ENCODE data around the gene TBX4.

TBX4 gene

DNA sequence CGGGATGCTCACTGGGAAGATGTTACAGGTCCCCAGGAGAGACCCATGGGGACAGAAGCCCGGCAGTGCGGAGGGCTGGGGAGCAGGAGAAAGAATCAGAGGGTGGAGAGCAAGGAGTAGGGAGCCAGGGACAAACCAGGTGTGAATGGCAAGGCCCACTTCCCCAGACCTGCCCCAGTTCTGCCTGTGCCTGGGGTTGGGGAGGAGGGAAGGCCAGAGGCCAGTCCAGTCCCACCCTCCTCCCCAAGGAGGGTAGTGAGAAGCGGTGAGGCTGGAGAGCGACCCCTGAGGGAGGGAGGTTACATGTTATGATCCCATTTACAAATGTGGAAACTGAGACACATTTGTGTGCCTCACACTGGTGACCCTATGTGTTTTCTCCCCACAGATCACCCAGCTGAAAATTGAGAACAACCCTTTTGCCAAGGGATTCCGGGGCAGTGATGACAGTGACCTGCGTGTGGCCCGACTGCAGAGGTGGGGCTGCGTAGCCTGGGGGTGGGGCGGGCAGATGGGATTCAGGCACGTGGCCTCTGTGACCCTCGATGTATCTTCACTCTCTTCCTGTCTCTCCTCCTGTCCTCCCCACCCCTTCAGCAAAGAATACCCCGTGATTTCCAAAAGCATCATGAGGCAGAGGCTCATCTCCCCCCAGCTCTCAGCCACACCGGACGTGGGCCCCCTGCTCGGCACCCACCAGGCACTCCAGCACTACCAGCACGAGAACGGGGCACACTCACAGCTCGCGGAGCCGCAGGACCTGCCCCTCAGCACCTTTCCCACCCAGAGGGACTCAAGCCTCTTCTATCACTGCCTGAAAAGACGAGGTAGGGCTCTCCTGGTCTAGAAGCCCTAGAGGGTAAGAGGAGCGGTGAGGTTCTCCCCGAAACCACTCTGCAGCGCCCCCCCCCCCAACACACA is 27.5 kb downstream of the TBX4 start:
- no peak for DNase-seq (ENCODE audit: low spot score)

DNA sequence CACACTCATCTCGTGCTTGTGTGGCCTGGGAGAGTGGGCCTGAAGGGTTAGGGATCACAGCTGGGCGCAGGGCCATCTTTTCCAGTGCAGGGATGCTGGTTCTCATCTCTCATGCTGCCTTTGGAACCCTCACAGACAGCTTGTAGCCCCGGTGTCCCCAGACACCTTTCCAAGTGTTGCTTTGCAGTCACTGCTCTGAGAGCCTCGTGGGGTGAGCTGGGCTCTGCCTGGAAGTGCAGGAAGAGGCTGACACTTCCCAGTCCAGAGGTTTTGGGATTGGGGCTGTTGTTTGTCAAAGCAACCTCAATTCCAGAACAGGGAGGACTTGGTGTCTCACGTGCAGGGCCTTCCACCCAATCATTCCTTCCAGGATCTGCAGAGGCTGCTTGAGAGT is 28.2 kb downstream of the TBX4 start:
- TF ChIP-seq, protein P1, sequence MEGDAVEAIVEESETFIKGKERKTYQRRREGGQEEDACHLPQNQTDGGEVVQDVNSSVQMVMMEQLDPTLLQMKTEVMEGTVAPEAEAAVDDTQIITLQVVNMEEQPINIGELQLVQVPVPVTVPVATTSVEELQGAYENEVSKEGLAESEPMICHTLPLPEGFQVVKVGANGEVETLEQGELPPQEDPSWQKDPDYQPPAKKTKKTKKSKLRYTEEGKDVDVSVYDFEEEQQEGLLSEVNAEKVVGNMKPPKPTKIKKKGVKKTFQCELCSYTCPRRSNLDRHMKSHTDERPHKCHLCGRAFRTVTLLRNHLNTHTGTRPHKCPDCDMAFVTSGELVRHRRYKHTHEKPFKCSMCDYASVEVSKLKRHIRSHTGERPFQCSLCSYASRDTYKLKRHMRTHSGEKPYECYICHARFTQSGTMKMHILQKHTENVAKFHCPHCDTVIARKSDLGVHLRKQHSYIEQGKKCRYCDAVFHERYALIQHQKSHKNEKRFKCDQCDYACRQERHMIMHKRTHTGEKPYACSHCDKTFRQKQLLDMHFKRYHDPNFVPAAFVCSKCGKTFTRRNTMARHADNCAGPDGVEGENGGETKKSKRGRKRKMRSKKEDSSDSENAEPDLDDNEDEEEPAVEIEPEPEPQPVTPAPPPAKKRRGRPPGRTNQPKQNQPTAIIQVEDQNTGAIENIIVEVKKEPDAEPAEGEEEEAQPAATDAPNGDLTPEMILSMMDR (IDR thresholded peaks at IDR 0.05; ENCODE audit: extremely low read depth, missing control alignments) = no peak
- no peak for DNase-seq (ENCODE audit: low spot score)

More for the DNA sequence above, 27.5 kb downstream of the TBX4 start:
- TF ChIP-seq, protein P1 (IDR thresholded peaks at IDR 0.05; ENCODE audit: extremely low read depth, missing control alignments) = no peak

DNA sequence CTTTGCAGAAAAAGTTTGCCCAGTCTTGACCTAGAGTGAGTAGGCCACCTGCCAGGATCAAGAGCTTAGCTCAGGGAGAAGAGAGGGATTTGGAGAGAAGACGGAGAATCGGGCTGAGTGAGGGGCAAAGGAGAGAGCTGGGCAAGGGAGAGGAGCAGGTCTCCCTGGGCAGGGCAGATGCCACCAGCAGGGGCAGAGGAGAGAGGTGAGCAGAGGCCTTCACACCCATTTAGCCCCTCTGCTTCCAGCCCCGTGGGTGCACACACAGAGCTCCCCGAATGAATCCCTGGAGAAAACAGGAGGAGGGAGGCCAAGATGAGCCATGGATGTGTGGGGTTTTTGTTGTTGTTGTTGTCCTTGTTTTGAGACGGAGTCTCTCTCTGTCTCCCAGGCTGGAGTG is 29.2 kb downstream of the TBX4 start:
- DNase-seq (ENCODE audit: low spot score) = no peak
- TF ChIP-seq, protein P1 (IDR thresholded peaks at IDR 0.05; ENCODE audit: extremely low read depth, missing control alignments) = no peak

DNA sequence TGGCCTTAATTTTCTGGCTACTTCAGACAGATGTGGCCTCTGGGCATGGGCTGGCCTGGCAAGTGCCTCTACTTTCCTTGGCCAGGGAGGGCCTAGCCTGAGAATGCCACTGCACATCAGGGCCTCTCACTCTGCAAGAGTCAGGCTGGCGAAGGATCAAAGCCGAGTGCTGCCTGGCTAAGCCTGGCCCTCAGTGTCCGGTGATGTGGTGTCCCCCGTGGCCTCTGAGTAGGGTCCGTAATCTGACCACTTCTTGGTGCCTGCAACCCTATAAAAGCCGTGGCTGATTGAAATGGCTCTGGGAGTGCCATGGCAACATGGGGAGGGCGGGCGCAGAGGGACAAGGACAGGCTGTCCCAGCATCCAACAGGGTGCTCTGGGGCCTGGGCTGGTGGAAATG is 30.2 kb downstream of the TBX4 start:
- DNase-seq (ENCODE audit: low spot score) = no peak

DNA sequence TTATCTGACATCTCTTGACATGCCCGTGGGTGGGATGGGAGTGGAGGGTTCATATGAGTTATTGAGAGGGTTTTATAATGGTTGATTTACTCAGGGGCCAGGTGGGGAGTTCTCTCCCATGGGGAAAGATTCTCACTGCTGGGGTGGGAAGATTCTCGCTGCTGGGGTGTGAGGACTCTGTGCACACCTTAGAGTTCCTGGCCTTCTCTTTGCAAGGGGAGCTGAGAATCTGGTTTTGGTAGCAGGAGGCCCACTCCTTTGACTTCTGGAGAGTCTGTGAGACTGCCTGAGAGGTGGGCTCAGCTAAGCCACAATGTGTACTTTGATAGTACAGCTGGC is 31.5 kb downstream of the TBX4 start:
- TF ChIP-seq, protein P1 (IDR thresholded peaks at IDR 0.05; ENCODE audit: extremely low read depth, missing control alignments) = no peak
- no peak for DNase-seq (ENCODE audit: low spot score)

More for the DNA sequence above, 30.2 kb downstream of the TBX4 start:
- TF ChIP-seq, protein P1 (IDR thresholded peaks at IDR 0.05; ENCODE audit: extremely low read depth, missing control alignments) = no peak

DNA sequence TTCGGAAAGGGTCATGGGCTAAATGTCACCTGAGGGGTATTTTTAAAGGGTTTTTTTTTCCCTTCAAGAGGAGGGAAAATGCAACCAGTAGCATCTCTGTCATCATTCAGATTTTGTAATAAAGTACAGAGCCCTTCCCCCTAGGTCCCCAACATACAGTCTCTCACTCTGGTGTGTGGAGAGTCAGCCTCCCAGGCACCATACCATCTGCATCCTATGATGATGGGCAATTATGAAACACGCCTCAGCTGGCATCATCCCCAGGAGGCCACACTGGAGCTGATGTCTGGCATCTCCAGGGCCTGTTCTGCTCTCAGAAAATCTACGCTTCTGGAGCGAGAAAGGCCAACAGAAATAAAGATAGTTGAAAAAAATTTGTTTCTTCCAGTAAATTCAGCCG is 32.0 kb downstream of the TBX4 start:
- TF ChIP-seq, protein P1 (IDR thresholded peaks at IDR 0.05; ENCODE audit: extremely low read depth, missing control alignments) = no peak
- DNase-seq (ENCODE audit: low spot score) = no peak

DNA sequence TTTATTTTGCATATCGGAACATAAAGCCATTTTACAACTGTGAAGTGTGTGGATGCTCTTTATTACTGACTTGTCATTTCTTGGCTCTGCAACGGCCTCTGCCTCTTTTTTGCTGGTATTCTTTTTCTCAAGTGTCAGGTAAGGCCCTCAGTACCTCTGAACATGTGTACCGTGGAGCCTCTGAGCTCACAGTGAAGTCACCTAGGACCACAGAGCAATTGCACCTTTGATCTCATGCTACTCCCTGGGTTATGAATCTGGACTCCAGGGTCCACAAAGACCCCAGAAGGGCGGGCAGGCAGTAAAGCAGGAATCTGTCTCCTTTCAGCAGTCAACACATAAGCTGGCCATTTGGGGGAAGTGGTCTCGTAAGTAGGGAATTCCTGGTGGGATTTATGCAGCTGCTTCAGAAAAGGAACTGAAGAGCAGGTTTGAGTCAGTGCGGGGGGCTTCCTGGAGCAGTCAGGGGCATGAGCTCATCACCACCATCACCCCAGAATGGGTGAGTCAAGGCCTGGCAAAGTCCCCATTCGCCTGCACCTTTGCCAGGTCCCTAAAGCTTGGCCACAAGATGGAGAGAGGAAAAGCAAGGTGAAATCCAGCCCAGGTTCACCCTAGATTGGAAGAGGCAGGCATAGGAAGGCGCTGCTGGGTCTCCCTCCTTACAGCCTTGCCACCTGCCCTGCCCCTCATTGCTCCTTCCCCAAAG is 33.0 kb downstream of the TBX4 start:
- TF ChIP-seq, protein P1 (IDR thresholded peaks at IDR 0.05; ENCODE audit: extremely low read depth, missing control alignments) = no peak

More for the DNA sequence above, 33.0 kb downstream of the TBX4 start:
- no peak for DNase-seq (ENCODE audit: low spot score)
